Left lung (tissue), 10 donors: ENCODE measurements around the gene GALNT2. TPM values are rescaled to one million over a fixed set of nuclear protein-coding genes. Genes with fewer than 3 reads are reported as not detected.

Experiments
- ATAC-seq: fragments of 200-7000 bp; cut with Tn5 transposase; one replicate; pipeline ENCODE4 v1.9.1; 2020; ENCODE audit warnings: moderate library complexity
- DNase-seq, 4 donors: peaks; one replicate each; pipeline ENCODE4 v3.0.0-alpha.2; 2013 to 2020
- H3K27ac ChIP-seq, 2 donors: fragments of 200-600 bp; sonication (generic) in 1 of 2; one replicate each; pipeline versions ENCODE4 v1.5.0 to v1.8.0; 2020 to 2021
- H3K27me3 ChIP-seq, 2 donors: fragments of 200-600 bp; sonication (generic) in 1 of 2; one replicate each; pipeline versions ENCODE4 v1.5.0 to v1.8.0; 2020 to 2021
- H3K36me3 ChIP-seq, 2 donors: fragments of 200-600 bp; sonication (generic) in 1 of 2; one replicate each; pipeline versions ENCODE4 v1.5.0 to v1.8.0; 2020 to 2021
- H3K4me1 ChIP-seq, 2 donors: fragments of 200-600 bp; one replicate each; pipeline ENCODE4 v1.8.0; 2021
- H3K4me3 ChIP-seq, 2 donors: fragments of 200-600 bp; sonication (generic) in 1 of 2; one replicate each; pipeline versions ENCODE4 v1.5.0 to v1.8.0; 2020 to 2021; ENCODE audit warnings: mild to moderate bottlenecking in 1 of 2
- H3K9me3 ChIP-seq, 2 donors: fragments of 200-600 bp; sonication (generic) in 1 of 2; one replicate each; pipeline versions ENCODE4 v1.5.0 to v1.8.0; 2020 to 2021
- CTCF ChIP-seq, 2 donors: fragments of 200-600 bp; sonication (generic) in 1 of 2; IDR thresholded peaks; one replicate each; pipeline versions ENCODE4 v1.5.0 to v1.8.0; 2021; ENCODE audit warnings: antibody characterized with exemption in 2 of 2
- intact Hi-C, 2 donors: fragments of 100-400 bp; cut with DNase I; formaldehyde crosslinking; loops; one replicate each; pipeline versions ENCODE4 v1.11.2 to v1.14.2; 2022
- polyA plus RNA-seq, 6 donors: library from polyadenylated mRNA; unstranded; fragments of 120-200 nt; gene quantifications; one replicate each; pipeline ENCODE4 v1.2.1, GENCODE V29; 2013; ENCODE audit not compliant: insufficient read length in 6 of 6
- total RNA-seq, 2 donors: library from RNA; stranded (reverse); fragmentation: NEBNext Ultra II Directional; extraction: Animal tissue kit (Norgen Biotek cat#: 25700); gene quantifications; one replicate each; pipeline ENCODE4 v1.2.1, GENCODE V29; 2021
- donor health status: DM: no; HTN: yes; CAD: no.
- donor health status: DM: no; HTN: no; CAD: no.

The GALNT2 gene
- total and polyA plus RNA-seq, 8 donors, result 27.6 to 114 (median 40.0) TPM

- H3K27ac ChIP-seq, result no peak overlapping the region
- intact Hi-C loops, result no loop called here
- H3K4me3 ChIP-seq, result no peak overlapping the region
- ATAC-seq (no peak), DNase-seq (peak in 1 of 4 donors; percentile 56)
- H3K9me3 ChIP-seq, result no peaks in the 10 kb centered on the region
- peaks cover 0 to 37% of the 10 kb centered on the region in 2 donors for H3K27me3 ChIP-seq
- no peaks in the 10 kb centered on the region for H3K36me3 ChIP-seq
- no peaks in the 10 kb centered on the region for H3K4me1 ChIP-seq
- no peak for TF ChIP-seq CTCF (IDR thresholded peaks at IDR 0.05)
These were observed 248.1 kb downstream of the GALNT2 start for GRCh38 chr1:230315099-230315498.

DNA sequence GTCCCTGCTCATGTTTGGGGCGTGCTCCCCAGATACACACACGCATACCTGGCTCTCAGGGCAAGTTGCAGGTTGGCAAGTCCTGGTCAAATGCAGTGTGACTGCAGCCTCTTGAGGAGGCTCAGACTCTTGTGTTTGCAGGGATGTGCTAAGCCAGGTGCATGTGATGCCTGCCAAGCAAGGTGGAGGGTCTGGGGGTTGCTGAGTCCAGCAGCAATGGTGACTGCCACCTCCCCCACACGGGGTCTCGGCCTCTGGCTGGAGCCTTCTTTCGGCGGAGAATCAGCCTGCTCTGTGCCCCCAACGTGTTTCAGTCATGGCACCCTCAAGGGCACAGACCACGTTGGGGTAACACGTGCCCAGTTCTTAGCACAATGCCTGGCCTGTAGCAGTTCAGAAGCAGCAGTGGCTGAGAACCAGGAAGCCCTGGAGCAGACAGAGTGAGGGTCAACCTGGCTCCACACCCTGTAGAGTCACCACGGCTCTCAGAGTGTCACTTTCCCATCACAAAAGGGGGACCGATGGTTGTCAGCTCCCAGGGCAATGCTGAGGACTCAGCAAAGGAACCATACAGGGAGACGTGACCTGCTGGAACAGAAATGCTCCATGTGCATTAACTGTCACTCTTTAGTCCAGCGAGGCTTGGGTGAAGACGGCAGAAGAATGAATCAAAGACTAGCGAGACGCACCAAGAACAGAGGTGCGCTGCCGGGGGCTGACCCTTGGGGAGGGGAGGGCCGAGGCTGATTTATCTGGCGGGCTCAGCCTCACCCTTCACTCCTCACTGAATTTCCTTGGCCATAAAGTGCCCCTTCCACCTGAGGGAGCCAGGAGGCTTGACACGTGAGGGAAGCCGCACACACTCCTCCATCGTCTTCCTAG, 250.1 kb downstream of the GALNT2 start:
- H3K4me1 ChIP-seq, result no peaks in the 10 kb centered on the region
- intact Hi-C loops, result no loop called here
- no peaks in the 10 kb centered on the region for H3K36me3 ChIP-seq
- H3K27ac ChIP-seq, result no peak overlapping the region
- H3K9me3 ChIP-seq, result no peaks in the 10 kb centered on the region
- ATAC-seq, result no peak
- peak in 1 of 4 donors; percentile 49 for DNase-seq
- peaks cover 0 to 31% of the 10 kb centered on the region in 2 donors for H3K27me3 ChIP-seq
- no peak overlapping the region for H3K4me3 ChIP-seq
- TF ChIP-seq CTCF (IDR thresholded peaks at IDR 0.05), result no peak

DNA sequence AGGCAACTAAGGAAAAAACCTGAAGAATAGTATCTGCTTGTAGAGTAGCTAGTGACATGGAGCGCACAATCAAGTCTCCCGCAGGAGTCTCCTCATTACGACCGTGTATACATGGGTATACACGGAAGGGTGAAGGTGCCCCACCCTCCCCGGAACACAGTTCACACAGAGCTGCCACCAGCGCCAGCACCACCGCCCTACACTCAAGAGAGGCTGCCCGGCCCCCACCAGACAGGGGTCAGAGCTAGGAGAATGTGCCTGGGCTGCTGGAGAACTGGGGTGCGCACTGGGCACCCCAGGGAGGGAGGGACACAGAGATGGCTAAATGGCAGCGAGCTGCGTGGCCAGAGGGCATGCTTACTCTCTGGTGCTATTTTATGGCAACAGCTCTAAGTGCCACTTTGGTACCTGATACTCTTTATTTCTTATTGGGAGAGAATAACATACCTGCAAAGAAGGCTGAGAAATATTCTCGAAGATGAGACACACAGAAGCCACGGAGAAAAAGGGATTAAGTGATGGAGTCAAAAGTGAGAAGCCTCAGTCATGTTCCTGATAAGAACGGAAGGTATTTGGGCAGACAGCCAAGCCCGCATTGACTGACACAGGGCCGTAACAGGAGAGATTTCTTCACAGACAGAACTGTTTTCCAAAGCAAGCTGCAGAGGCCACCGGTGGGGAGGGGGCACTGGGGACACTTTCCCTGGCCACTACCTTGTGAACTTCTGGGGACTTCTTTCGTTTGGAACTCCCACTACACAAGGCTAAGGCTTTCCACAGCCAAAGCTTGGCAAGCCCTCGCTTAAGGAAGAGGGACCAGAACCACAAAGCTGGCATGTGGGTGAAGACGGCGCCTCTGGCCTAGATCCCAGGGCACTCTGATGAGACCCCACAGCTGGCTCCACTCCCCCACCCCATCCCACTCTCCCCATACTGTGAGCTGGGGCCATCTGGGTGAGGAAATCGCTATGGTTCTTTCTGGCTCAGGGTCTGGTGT, 251.1 kb downstream of the GALNT2 start:
- no peak for ATAC-seq

DNA sequence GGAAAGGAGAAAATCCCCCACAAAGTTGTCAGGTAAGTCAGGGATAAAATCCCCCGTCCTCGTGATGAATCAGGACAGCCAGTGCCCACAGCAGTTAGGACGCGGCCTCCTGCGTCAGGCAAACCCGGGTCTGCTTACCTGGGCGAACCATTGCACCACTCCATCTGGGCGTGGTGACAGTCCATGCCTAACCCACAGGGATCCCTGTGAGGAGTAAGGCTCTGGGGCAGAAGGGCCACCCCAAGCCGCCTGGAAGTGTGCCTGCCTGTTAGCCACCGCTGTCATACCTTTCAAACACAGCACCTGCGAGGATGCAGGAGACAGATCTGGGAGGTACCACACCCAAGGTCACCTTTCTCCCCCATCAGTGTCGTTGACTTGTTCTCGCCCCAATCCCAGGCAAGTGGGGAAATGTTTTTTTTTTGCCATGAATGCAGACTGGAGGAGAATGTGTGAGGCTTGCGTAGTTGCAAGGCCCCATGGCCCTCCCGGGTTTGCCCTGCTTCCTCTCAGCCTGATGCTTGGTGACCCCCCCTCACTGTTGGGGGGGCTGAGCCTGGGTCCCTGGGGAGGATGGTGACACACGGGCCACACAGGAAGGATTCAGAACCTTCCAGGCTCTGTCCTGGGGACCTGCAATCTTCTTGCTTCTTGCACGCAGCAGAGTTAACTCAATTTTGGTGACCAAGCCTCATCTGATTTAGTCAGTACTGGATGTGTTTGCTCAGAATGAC, 252.1 kb downstream of the GALNT2 start:
- TF ChIP-seq CTCF (IDR thresholded peaks at IDR 0.05), result no peak
- H3K9me3 ChIP-seq, result no peaks in the 10 kb centered on the region
- intact Hi-C loops, result no loop called here
- H3K4me3 ChIP-seq, result no peak overlapping the region
- no peaks in the 10 kb centered on the region for H3K4me1 ChIP-seq
- no peaks in the 10 kb centered on the region for H3K36me3 ChIP-seq
- ATAC-seq (no peak), DNase-seq (peak in 1 of 4 donors; percentile 55)
- H3K27ac ChIP-seq, result no peak overlapping the region
- peaks cover 0 to 27% of the 10 kb centered on the region in 2 donors for H3K27me3 ChIP-seq

More for the DNA sequence above, 251.1 kb downstream of the GALNT2 start:
- no peak overlapping the region for H3K4me3 ChIP-seq
- H3K9me3 ChIP-seq, result no peaks in the 10 kb centered on the region
- peaks cover 0 to 27% of the 10 kb centered on the region in 2 donors for H3K27me3 ChIP-seq
- no peaks in the 10 kb centered on the region for H3K4me1 ChIP-seq
- DNase-seq, result no peak
- intact Hi-C loops, result no loop called here
- H3K27ac ChIP-seq, result no peak overlapping the region
- H3K36me3 ChIP-seq, result no peaks in the 10 kb centered on the region
- no peak for TF ChIP-seq CTCF (IDR thresholded peaks at IDR 0.05)
